ENCODE measurements around the gene KLK7. TPM values are rescaled to one million over a fixed set of nuclear protein-coding genes. Genes with fewer than 3 reads are reported as not detected.

The KLK7 gene
- polyA plus RNA-seq, 1 donor: 0.42 TPM

DNA sequence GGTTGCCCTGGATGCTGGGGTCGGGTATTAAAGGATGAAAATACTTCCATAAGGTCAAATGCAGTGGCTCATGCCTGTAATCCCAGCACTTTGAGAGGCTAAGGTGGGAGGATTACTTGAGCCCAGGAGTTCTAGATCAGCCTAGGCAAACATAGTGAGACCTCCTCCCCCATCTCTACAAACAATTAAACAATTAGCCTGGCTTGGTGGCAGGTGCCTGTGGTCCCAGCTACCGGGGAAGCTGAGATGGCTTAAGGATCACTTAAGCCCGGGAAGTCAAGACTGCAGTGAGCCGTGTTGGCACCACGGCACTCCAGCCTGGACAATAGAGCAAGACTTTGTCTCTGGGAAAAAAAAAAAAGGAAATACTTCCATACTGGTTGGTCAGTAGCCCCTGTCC, 41.2 kb upstream of the KLK7 start:
- no CpG with 5 or more reads among the region's 5 CpGs for WGBS (ENCODE audit: insufficient coverage, low lambda C conversion rate)
- peaks cover 24% of the 10 kb centered on the region for H3K27me3 ChIP-seq (ENCODE audit: control insufficient read depth, insufficient read depth, low read length)
- H3K4me1 ChIP-seq (ENCODE audit: control insufficient read depth, insufficient read depth, low read length): no peaks in the 10 kb centered on the region
- no peak for DNase-seq
- no peak overlapping the region for H3K27ac ChIP-seq (ENCODE audit: low read length)
- no peaks in the 10 kb centered on the region for H3K9me3 ChIP-seq (ENCODE audit: control insufficient read depth, low read depth, low read length)
- H3K36me3 ChIP-seq (ENCODE audit: control insufficient read depth, insufficient read depth, low read length): no peaks in the 10 kb centered on the region
- no peak overlapping the region for H3K4me3 ChIP-seq (ENCODE audit: low read length)

DNA sequence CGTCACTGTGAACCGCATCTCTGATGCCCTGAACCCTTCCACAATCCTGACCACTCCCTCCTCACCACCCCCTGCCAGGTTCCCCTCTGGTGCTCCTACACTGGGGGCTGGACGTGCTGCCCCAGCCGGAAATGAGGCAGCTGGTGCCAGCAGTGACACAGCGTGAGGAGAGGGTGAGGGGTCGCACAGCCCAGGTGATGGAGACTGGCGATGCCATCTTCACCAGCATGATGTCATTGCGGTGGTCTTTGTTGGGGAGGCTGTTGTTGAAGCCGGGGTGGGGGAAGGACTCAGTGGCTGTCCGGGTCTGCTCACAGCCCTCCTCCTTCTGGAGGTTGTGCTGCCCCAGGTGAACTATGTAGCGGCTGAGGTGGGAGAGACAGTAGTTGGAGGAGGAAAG, 40.2 kb upstream of the KLK7 start:
- Histone ChIP-seq H3K9me3 (ENCODE audit: control insufficient read depth, low read depth, low read length) (no peaks in the 10 kb centered on the region), H3K4me1 (ENCODE audit: control insufficient read depth, insufficient read depth, low read length) (no peaks in the 10 kb centered on the region), H3K27ac (ENCODE audit: low read length) (no peak overlapping the region), H3K27me3 (ENCODE audit: control insufficient read depth, insufficient read depth, low read length) (peaks cover 34% of the 10 kb centered on the region), H3K36me3 (ENCODE audit: control insufficient read depth, insufficient read depth, low read length) (no peaks in the 10 kb centered on the region), H3K4me3 (ENCODE audit: low read length) (no peak overlapping the region)
- DNase-seq: no peak
- WGBS (ENCODE audit: insufficient coverage, low lambda C conversion rate): no CpG with 5 or more reads among the region's 11 CpGs

DNA sequence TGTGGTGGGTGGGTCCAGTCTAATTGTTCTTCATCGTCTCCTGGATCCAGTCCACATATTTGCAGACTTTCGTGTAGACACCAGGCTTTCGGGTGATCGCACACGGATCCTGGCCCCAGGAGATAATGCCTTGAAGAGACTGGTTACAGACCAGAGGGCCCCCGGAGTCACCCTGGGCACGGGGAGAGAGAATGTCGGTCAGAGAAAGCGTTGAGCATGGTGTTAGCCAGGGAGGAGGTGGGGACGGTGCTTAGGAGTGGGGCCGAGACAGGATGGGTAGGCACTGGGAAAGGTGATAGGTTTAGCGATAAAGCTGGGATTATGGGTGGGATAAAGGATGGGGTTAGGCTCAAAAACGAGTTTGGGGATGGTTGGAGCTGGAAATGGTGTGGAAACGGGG, 38.8 kb upstream of the KLK7 start:
- Histone ChIP-seq H3K4me3 (ENCODE audit: low read length) (no peak overlapping the region), H3K27me3 (ENCODE audit: control insufficient read depth, insufficient read depth, low read length) (peaks cover 45% of the 10 kb centered on the region), H3K36me3 (ENCODE audit: control insufficient read depth, insufficient read depth, low read length) (no peaks in the 10 kb centered on the region), H3K9me3 (ENCODE audit: control insufficient read depth, low read depth, low read length) (no peaks in the 10 kb centered on the region), H3K27ac (ENCODE audit: low read length) (no peak overlapping the region), H3K4me1 (ENCODE audit: control insufficient read depth, insufficient read depth, low read length) (no peaks in the 10 kb centered on the region)
- WGBS (ENCODE audit: insufficient coverage, low lambda C conversion rate): 58% methylated on average over 5 of the region's 14 CpGs
- no peak for DNase-seq

DNA sequence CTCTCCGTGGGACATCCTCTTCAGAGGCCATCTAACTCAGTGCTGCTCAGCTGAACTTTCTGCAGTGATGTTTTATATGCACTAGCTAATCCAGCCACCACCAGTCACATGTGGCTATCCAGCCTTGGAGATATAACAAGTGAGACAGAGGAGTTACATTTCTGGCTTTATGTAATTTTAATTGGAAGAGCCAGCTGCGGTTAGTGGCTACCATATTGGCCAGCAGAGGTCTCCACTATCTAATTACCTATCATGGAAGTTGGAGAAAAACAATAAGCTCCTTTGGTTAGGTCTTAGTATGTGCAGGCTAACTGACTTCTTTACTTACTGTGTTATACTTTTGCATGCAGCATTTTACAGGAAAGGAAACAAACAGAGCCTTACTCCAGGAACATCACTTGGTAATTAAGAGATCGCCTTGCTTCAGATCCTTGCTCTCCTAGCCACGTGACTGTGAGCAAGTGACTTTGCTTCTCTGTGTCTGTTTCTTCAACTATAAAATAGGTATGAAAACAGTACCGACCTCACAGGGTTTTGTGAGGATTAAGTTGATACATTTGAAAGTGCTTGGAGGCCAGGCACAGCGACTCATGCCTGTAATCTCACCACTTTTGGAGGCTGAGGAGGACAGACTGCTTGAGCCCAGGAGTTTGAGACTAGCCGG, 37.4 kb upstream of the KLK7 start:
- Histone ChIP-seq H3K4me3 (ENCODE audit: low read length) (no peak overlapping the region), H3K27me3 (ENCODE audit: control insufficient read depth, insufficient read depth, low read length) (peaks cover 50% of the 10 kb centered on the region), H3K36me3 (ENCODE audit: control insufficient read depth, insufficient read depth, low read length) (no peaks in the 10 kb centered on the region), H3K27ac (ENCODE audit: low read length) (no peak overlapping the region), H3K4me1 (ENCODE audit: control insufficient read depth, insufficient read depth, low read length) (no peaks in the 10 kb centered on the region), H3K9me3 (ENCODE audit: control insufficient read depth, low read depth, low read length) (peaks cover 4% of the 10 kb centered on the region)
- no peak for DNase-seq
- 10% methylated on average over 2 of the region's 7 CpGs for WGBS (ENCODE audit: insufficient coverage, low lambda C conversion rate)

- DNase-seq: no peak
- H3K27ac ChIP-seq (ENCODE audit: low read length): no peak within 1 kb of the TSS
- no peaks in the 10 kb centered on the region for H3K36me3 ChIP-seq (ENCODE audit: control insufficient read depth, insufficient read depth, low read length)
- H3K4me3 ChIP-seq (ENCODE audit: low read length): no peak within 1 kb of the TSS
- WGBS (ENCODE audit: insufficient coverage, low lambda C conversion rate): no CpG with 5 or more reads among the region's 14 CpGs
- peaks cover 60% of the 10 kb centered on the region for H3K27me3 ChIP-seq (ENCODE audit: control insufficient read depth, insufficient read depth, low read length)
- H3K4me1 ChIP-seq (ENCODE audit: control insufficient read depth, insufficient read depth, low read length): no peaks in the 10 kb centered on the region
- H3K9me3 ChIP-seq (ENCODE audit: control insufficient read depth, low read depth, low read length): peaks cover 4% of the 10 kb centered on the region
Measured at GRCh38 chr19:51019544-51019925, 35.8 kb upstream of the KLK7 start, which contains the start of gene KLK10. Gene KLK10, minus strand, starts transcription at chr19:51019709. Its CDS starts 579 bp downstream, at chr19:51019130.

- Histone ChIP-seq H3K4me3 (ENCODE audit: low read length) (no peak overlapping the region), H3K36me3 (ENCODE audit: control insufficient read depth, insufficient read depth, low read length) (no peaks in the 10 kb centered on the region), H3K27me3 (ENCODE audit: control insufficient read depth, insufficient read depth, low read length) (peaks cover 65% of the 10 kb centered on the region), H3K27ac (ENCODE audit: low read length) (no peak overlapping the region), H3K9me3 (ENCODE audit: control insufficient read depth, low read depth, low read length) (peaks cover 4% of the 10 kb centered on the region), H3K4me1 (ENCODE audit: control insufficient read depth, insufficient read depth, low read length) (no peaks in the 10 kb centered on the region)
- WGBS (ENCODE audit: insufficient coverage, low lambda C conversion rate): no CpG with 5 or more reads among the region's 68 CpGs
- DNase-seq: no peak
Measured at GRCh38 chr19:51018745-51019543, 35.2 kb upstream of the KLK7 start.

- no CpG with 5 or more reads among the region's 68 CpGs for WGBS (ENCODE audit: insufficient coverage, low lambda C conversion rate)
- no peak overlapping the region for H3K27ac ChIP-seq (ENCODE audit: low read length)
- H3K27me3 ChIP-seq (ENCODE audit: control insufficient read depth, insufficient read depth, low read length): peaks cover 65% of the 10 kb centered on the region
- peaks cover 4% of the 10 kb centered on the region for H3K9me3 ChIP-seq (ENCODE audit: control insufficient read depth, low read depth, low read length)
- no peak overlapping the region for H3K4me3 ChIP-seq (ENCODE audit: low read length)
- H3K36me3 ChIP-seq (ENCODE audit: control insufficient read depth, insufficient read depth, low read length): no peaks in the 10 kb centered on the region
- no peaks in the 10 kb centered on the region for H3K4me1 ChIP-seq (ENCODE audit: control insufficient read depth, insufficient read depth, low read length)
- peak in 1 of 2 donors; percentile 18 for DNase-seq
Measured at GRCh38 chr19:51016798-51017683, 33.3 kb upstream of the KLK7 start.

- H3K27me3 ChIP-seq (ENCODE audit: control insufficient read depth, insufficient read depth, low read length): peaks cover 61% of the 10 kb centered on the region
- no CpG with 5 or more reads among the region's 19 CpGs for WGBS (ENCODE audit: insufficient coverage, low lambda C conversion rate)
Measured at GRCh38 chr19:51015691-51016267, 32.1 kb upstream of the KLK7 start.

GRCh38 chr19:51014242-51014641, 30.5 kb upstream of the KLK7 start:
- H3K36me3 ChIP-seq (ENCODE audit: control insufficient read depth, insufficient read depth, low read length): no peaks in the 10 kb centered on the region
- DNase-seq: no peak
- H3K4me1 ChIP-seq (ENCODE audit: control insufficient read depth, insufficient read depth, low read length): no peaks in the 10 kb centered on the region
- H3K9me3 ChIP-seq (ENCODE audit: control insufficient read depth, low read depth, low read length): peaks cover 4% of the 10 kb centered on the region
- peaks cover 52% of the 10 kb centered on the region for H3K27me3 ChIP-seq (ENCODE audit: control insufficient read depth, insufficient read depth, low read length)
- no peak overlapping the region for H3K27ac ChIP-seq (ENCODE audit: low read length)
- no peak overlapping the region for H3K4me3 ChIP-seq (ENCODE audit: low read length)
- 100% methylated on average over 1 of the region's 6 CpGs for WGBS (ENCODE audit: insufficient coverage, low lambda C conversion rate)

More at GRCh38 chr19:51015691-51016267, 32.1 kb upstream of the KLK7 start:
- Histone ChIP-seq H3K36me3 (ENCODE audit: control insufficient read depth, insufficient read depth, low read length) (no peaks in the 10 kb centered on the region), H3K4me3 (ENCODE audit: low read length) (no peak overlapping the region), H3K9me3 (ENCODE audit: control insufficient read depth, low read depth, low read length) (peaks cover 4% of the 10 kb centered on the region), H3K27ac (ENCODE audit: low read length) (no peak overlapping the region), H3K4me1 (ENCODE audit: control insufficient read depth, insufficient read depth, low read length) (no peaks in the 10 kb centered on the region)
- DNase-seq: no peak

DNA sequence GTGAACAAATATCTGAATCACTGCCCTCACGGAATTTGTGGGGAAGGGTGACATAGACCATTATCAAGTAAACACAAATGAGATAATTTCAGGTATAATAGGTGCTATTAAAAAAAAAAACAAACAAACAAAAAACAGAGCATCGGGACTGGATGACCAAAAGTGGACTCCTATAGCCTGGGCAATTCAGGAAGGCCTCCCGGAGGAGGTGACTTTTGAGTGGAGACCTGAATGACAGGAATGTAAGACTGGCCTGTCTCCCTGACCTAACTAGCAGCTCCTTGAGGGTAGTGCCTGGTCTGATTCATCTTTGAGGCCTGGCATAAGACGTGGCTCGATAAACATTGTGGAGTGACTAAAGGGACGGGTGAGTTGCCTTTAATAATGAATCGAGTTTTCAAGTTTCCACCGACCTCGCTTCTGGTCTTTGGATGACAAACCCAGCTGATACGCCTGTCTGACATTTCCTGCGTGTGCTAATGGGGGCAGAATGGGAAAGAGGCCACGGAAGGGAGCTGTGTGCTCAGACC, 29.0 kb upstream of the KLK7 start:
- WGBS (ENCODE audit: insufficient coverage, low lambda C conversion rate): no CpG with 5 or more reads among the region's 12 CpGs
- no peak for DNase-seq
- H3K4me1 ChIP-seq (ENCODE audit: control insufficient read depth, insufficient read depth, low read length): no peaks in the 10 kb centered on the region
- no peak overlapping the region for H3K4me3 ChIP-seq (ENCODE audit: low read length)
- H3K27me3 ChIP-seq (ENCODE audit: control insufficient read depth, insufficient read depth, low read length): peaks cover 37% of the 10 kb centered on the region
- peaks cover 4% of the 10 kb centered on the region for H3K9me3 ChIP-seq (ENCODE audit: control insufficient read depth, low read depth, low read length)
- no peak overlapping the region for H3K27ac ChIP-seq (ENCODE audit: low read length)
- no peaks in the 10 kb centered on the region for H3K36me3 ChIP-seq (ENCODE audit: control insufficient read depth, insufficient read depth, low read length)
